KMS-11 (cell line): ENCODE results near the gene CSNK1G2.

Source experiments
- H2AFZ ChIP-seq: fragments of 200-600 bp; sonication (generic); 2 replicates; pipeline ENCODE4 v1.6.1; 2016; ENCODE audit warnings: antibody characterized with exemption, mixed run types, low read depth
- H3K27ac ChIP-seq: fragments of 200-600 bp; sonication (generic); 2 replicates; pipeline ENCODE4 v1.6.1; 2016; ENCODE audit warnings: mild to moderate bottlenecking, mixed run types
- H3K27me3 ChIP-seq: fragments of 200-600 bp; sonication (generic); 2 replicates; pipeline ENCODE4 v1.6.1; 2017; ENCODE audit warnings: mild to moderate bottlenecking, low read depth, mixed run types, moderate library complexity; ENCODE audit not compliant: insufficient read depth
- H3K36me3 ChIP-seq: fragments of 200-600 bp; sonication (generic); 2 replicates; pipeline ENCODE4 v1.6.1; 2017; ENCODE audit warnings: mild to moderate bottlenecking, mixed run types; ENCODE audit not compliant: insufficient read depth
- H3K4me1 ChIP-seq: fragments of 200-600 bp; sonication (generic); 2 replicates; pipeline ENCODE4 v1.6.1; 2016; ENCODE audit warnings: mild to moderate bottlenecking, low read depth, mixed run types; ENCODE audit not compliant: poor library complexity, severe bottlenecking
- H3K4me2 ChIP-seq: fragments of 200-600 bp; sonication (generic); 2 replicates; pipeline ENCODE4 v1.7.0; 2016; ENCODE audit warnings: mild to moderate bottlenecking, mixed run types
- H3K4me3 ChIP-seq: fragments of 200-600 bp; sonication (generic); IDR thresholded peaks from 2 replicates; pipeline ENCODE4 v1.6.1; 2017; ENCODE audit warnings: low read depth, low read length, mixed read lengths; ENCODE audit not compliant: insufficient read depth
- H3K79me2 ChIP-seq: fragments of 200-600 bp; sonication (generic); 2 replicates; pipeline ENCODE4 v1.6.1; 2016; ENCODE audit warnings: low read depth, mixed run types; ENCODE audit not compliant: insufficient read depth
- H3K9ac ChIP-seq: fragments of 200-600 bp; sonication (generic); 2 replicates; pipeline ENCODE4 v1.6.1; 2016; ENCODE audit warnings: mild to moderate bottlenecking, mixed run types
- H4K20me1 ChIP-seq: fragments of 200-600 bp; sonication (generic); 2 replicates; pipeline ENCODE4 v1.6.1; 2016; ENCODE audit warnings: mild to moderate bottlenecking, mixed run types; ENCODE audit not compliant: insufficient read depth
- CTCF ChIP-seq: fragments of 200-600 bp; sonication (generic); conservative IDR thresholded peaks from 2 replicates; pipeline ENCODE4 v1.6.1; 2017; ENCODE audit warnings: low read depth, mild to moderate bottlenecking, antibody characterized with exemption, low read length, moderate library complexity, mixed read lengths

CSNK1G2 gene

GRCh38 chr19:1967087-1967608 lies 26.2 kb downstream of the CSNK1G2 start:
- no peaks in the 10 kb centered on the region for H4K20me1 ChIP-seq
- peaks cover 9% of the 10 kb centered on the region; the same call in 1 of the 2 replicates for H3K79me2 ChIP-seq
- no peak overlapping the region for H3K4me3 ChIP-seq
- no peaks in the 10 kb centered on the region for H3K27me3 ChIP-seq
- no peak overlapping the region for H2AFZ ChIP-seq
- H3K36me3 ChIP-seq = no peaks in the 10 kb centered on the region
- TF ChIP-seq CTCF = no peak
- H3K4me2 ChIP-seq = no peak overlapping the region
- H3K4me1 ChIP-seq = no peaks in the 10 kb centered on the region
- H3K27ac ChIP-seq = no peak overlapping the region
- no peak overlapping the region for H3K9ac ChIP-seq

GRCh38 chr19:1968279-1969175 lies 27.6 kb downstream of the CSNK1G2 start:
- Histone ChIP-seq H2AFZ (no peak overlapping the region), H4K20me1 (no peaks in the 10 kb centered on the region), H3K27ac (no peak overlapping the region), H3K4me1 (no peaks in the 10 kb centered on the region), H3K79me2 (peaks cover 20% of the 10 kb centered on the region; the same call in 1 of the 2 replicates), H3K36me3 (no peaks in the 10 kb centered on the region), H3K27me3 (no peaks in the 10 kb centered on the region), H3K4me2 (no peak overlapping the region), H3K9ac (no peak overlapping the region), H3K4me3 (no peak overlapping the region)
- no peak for TF ChIP-seq CTCF

GRCh38 chr19:1969176-1970002 lies 28.4 kb downstream of the CSNK1G2 start:
- Histone ChIP-seq H3K36me3 (no peaks in the 10 kb centered on the region), H3K4me2 (no peak overlapping the region), H2AFZ (no peak overlapping the region), H3K4me3 (no peak overlapping the region), H3K27ac (no peak overlapping the region), H3K9ac (no peak overlapping the region), H3K79me2 (peaks cover 25% of the 10 kb centered on the region; the same call in 1 of the 2 replicates), H4K20me1 (no peaks in the 10 kb centered on the region), H3K4me1 (no peaks in the 10 kb centered on the region), H3K27me3 (no peaks in the 10 kb centered on the region)
- TF ChIP-seq CTCF = no peak

- Histone ChIP-seq H3K9ac (no peak overlapping the region), H3K27me3 (no peaks in the 10 kb centered on the region), H3K27ac (no peak overlapping the region), H3K4me2 (no peak overlapping the region), H3K36me3 (no peaks in the 10 kb centered on the region), H3K4me3 (no peak overlapping the region), H2AFZ (no peak overlapping the region), H3K4me1 (no peaks in the 10 kb centered on the region), H3K79me2 (peaks cover 34% of the 10 kb centered on the region; the same call in 1 of the 2 replicates), H4K20me1 (no peaks in the 10 kb centered on the region)
- TF ChIP-seq CTCF = no peak
Observed at GRCh38 chr19:1970003-1970805, 29.2 kb downstream of the CSNK1G2 start.
